ENCODE results near the gene CADPS2. TPM values are rescaled to one million over a fixed set of nuclear protein-coding genes. Genes with fewer than 3 reads are reported as not detected.

Gene CADPS2
- total RNA-seq, 1 donor from 2014 or later: 6.4 TPM

- no peak for FAIRE-seq
- Histone ChIP-seq H3K4me2 (ENCODE audit: low read length) (peak overlapping the region; percentile 55), H3K4me3 (ENCODE audit: insufficient read depth, low read depth, low read length) (no peak overlapping the region), H3K36me3 (ENCODE audit: insufficient read depth, low read length) (no peaks in the 10 kb centered on the region), H3K27ac (ENCODE audit: low read depth, low read length) (peak overlapping the region; percentile 66), H3K27me3 (ENCODE audit: insufficient read depth, low read length) (no peaks in the 10 kb centered on the region), H4K20me1 (ENCODE audit: insufficient read depth, low read length) (no peaks in the 10 kb centered on the region), H3K79me2 (ENCODE audit: insufficient read depth, low read length) (no peaks in the 10 kb centered on the region), H3K9me3 (ENCODE audit: insufficient read depth, low read depth, low read length) (no peaks in the 10 kb centered on the region), H2AFZ (ENCODE audit: low read depth, low read length) (no peak overlapping the region), H3K4me1 (ENCODE audit: insufficient read depth, low read length) (peaks cover 12% of the 10 kb centered on the region), H3K9ac (ENCODE audit: low read length) (peak overlapping the region; percentile 5)
- no peaks in the 10 kb centered on the region for H3K27me3 Mint-ChIP-seq (ENCODE audit: low read depth, unreplicated experiment)
- TF ChIP-seq, protein P1, sequence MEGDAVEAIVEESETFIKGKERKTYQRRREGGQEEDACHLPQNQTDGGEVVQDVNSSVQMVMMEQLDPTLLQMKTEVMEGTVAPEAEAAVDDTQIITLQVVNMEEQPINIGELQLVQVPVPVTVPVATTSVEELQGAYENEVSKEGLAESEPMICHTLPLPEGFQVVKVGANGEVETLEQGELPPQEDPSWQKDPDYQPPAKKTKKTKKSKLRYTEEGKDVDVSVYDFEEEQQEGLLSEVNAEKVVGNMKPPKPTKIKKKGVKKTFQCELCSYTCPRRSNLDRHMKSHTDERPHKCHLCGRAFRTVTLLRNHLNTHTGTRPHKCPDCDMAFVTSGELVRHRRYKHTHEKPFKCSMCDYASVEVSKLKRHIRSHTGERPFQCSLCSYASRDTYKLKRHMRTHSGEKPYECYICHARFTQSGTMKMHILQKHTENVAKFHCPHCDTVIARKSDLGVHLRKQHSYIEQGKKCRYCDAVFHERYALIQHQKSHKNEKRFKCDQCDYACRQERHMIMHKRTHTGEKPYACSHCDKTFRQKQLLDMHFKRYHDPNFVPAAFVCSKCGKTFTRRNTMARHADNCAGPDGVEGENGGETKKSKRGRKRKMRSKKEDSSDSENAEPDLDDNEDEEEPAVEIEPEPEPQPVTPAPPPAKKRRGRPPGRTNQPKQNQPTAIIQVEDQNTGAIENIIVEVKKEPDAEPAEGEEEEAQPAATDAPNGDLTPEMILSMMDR (IDR thresholded peaks at IDR 0.05; ENCODE audit: insufficient read depth, low read depth, low read length): no peak
- no peak for TF ChIP-seq EZH2 (IDR thresholded peaks at IDR 0.05; ENCODE audit: insufficient read depth, low read length)
- DNase-seq (ENCODE audit: low read depth): no peak
- peaks cover 14% of the 10 kb centered on the region for H3K4me1 Mint-ChIP-seq (ENCODE audit: low read depth, unreplicated experiment)
- H3K9me3 Mint-ChIP-seq (ENCODE audit: unreplicated experiment): peaks cover 7% of the 10 kb centered on the region
- H3K36me3 Mint-ChIP-seq (ENCODE audit: low read depth, unreplicated experiment): peaks cover 5% of the 10 kb centered on the region
- no peak overlapping the region for H3K4me3 Mint-ChIP-seq (ENCODE audit: unreplicated experiment)
- no peak overlapping the region for H3K27ac Mint-ChIP-seq (ENCODE audit: unreplicated experiment)
These were observed 211.2 kb downstream of the CADPS2 start for GRCh38 chr7:122675011-122675410.

DNA sequence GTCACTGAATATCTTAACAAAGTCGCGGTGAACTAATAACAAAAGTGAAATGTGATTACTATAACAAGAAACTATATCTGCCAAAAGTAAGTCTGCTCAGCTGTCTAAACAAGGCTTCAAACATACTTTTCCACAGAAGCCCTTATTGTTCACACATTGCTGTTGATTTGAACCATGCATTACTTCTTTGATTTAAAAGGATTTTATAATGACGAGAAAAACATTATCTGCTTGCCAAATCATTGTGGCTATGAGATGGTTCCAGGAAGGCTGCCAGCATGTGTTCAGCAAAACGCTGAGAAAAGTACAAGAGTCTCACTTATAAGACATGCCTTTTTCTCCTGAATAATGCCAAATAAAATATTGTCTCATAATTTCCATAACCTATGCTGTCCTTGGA lies 211.8 kb downstream of the CADPS2 start:
- DNase-seq (ENCODE audit: low read depth) (peak; percentile 86), FAIRE-seq (no peak)
- Histone ChIP-seq H3K9ac (ENCODE audit: low read length) (peak overlapping the region; percentile 5), H4K20me1 (ENCODE audit: insufficient read depth, low read length) (no peaks in the 10 kb centered on the region), H3K4me1 (ENCODE audit: insufficient read depth, low read length) (peaks cover 12% of the 10 kb centered on the region), H3K4me3 (ENCODE audit: insufficient read depth, low read depth, low read length) (no peak overlapping the region), H2AFZ (ENCODE audit: low read depth, low read length) (no peak overlapping the region), H3K27ac (ENCODE audit: low read depth, low read length) (peak overlapping the region; percentile 66), H3K79me2 (ENCODE audit: insufficient read depth, low read length) (no peaks in the 10 kb centered on the region), H3K27me3 (ENCODE audit: insufficient read depth, low read length) (no peaks in the 10 kb centered on the region), H3K4me2 (ENCODE audit: low read length) (peak overlapping the region; percentile 55), H3K36me3 (ENCODE audit: insufficient read depth, low read length) (no peaks in the 10 kb centered on the region), H3K9me3 (ENCODE audit: insufficient read depth, low read depth, low read length) (no peaks in the 10 kb centered on the region)
- Mint-ChIP-seq H3K4me1 (ENCODE audit: low read depth, unreplicated experiment) (peaks cover 14% of the 10 kb centered on the region), H3K4me3 (ENCODE audit: unreplicated experiment) (no peak overlapping the region), H3K27me3 (ENCODE audit: low read depth, unreplicated experiment) (no peaks in the 10 kb centered on the region), H3K36me3 (ENCODE audit: low read depth, unreplicated experiment) (peaks cover 5% of the 10 kb centered on the region), H3K27ac (ENCODE audit: unreplicated experiment) (no peak overlapping the region), H3K9me3 (ENCODE audit: unreplicated experiment) (peaks cover 6% of the 10 kb centered on the region)
- TF ChIP-seq, protein P1 (IDR thresholded peaks at IDR 0.05; ENCODE audit: insufficient read depth, low read depth, low read length): no peak
- TF ChIP-seq EZH2 (IDR thresholded peaks at IDR 0.05; ENCODE audit: insufficient read depth, low read length): no peak

GRCh38 chr7:122673951-122674350 lies 212.3 kb downstream of the CADPS2 start:
- Mint-ChIP-seq H3K4me3 (ENCODE audit: unreplicated experiment) (no peak overlapping the region), H3K36me3 (ENCODE audit: low read depth, unreplicated experiment) (peaks cover 5% of the 10 kb centered on the region), H3K9me3 (ENCODE audit: unreplicated experiment) (peaks cover 3% of the 10 kb centered on the region), H3K27ac (ENCODE audit: unreplicated experiment) (no peak overlapping the region), H3K4me1 (ENCODE audit: low read depth, unreplicated experiment) (peaks cover 11% of the 10 kb centered on the region), H3K27me3 (ENCODE audit: low read depth, unreplicated experiment) (no peaks in the 10 kb centered on the region)
- Histone ChIP-seq H3K4me1 (ENCODE audit: insufficient read depth, low read length) (peaks cover 12% of the 10 kb centered on the region), H3K27me3 (ENCODE audit: insufficient read depth, low read length) (no peaks in the 10 kb centered on the region), H2AFZ (ENCODE audit: low read depth, low read length) (no peak overlapping the region), H3K27ac (ENCODE audit: low read depth, low read length) (no peak overlapping the region), H3K4me2 (ENCODE audit: low read length) (peak overlapping the region; percentile 55), H3K4me3 (ENCODE audit: insufficient read depth, low read depth, low read length) (no peak overlapping the region), H3K9ac (ENCODE audit: low read length) (no peak overlapping the region), H3K36me3 (ENCODE audit: insufficient read depth, low read length) (no peaks in the 10 kb centered on the region), H3K79me2 (ENCODE audit: insufficient read depth, low read length) (no peaks in the 10 kb centered on the region), H4K20me1 (ENCODE audit: insufficient read depth, low read length) (no peaks in the 10 kb centered on the region), H3K9me3 (ENCODE audit: insufficient read depth, low read depth, low read length) (no peaks in the 10 kb centered on the region)
- FAIRE-seq: no peak
- no peak for TF ChIP-seq EZH2 (IDR thresholded peaks at IDR 0.05; ENCODE audit: insufficient read depth, low read length)
- TF ChIP-seq, protein P1 (IDR thresholded peaks at IDR 0.05; ENCODE audit: insufficient read depth, low read depth, low read length): no peak
- DNase-seq (ENCODE audit: low read depth): no peak
